ENCODE measurements around the gene NAP1L1.
A peak's percentile ranks its signal among the peaks of the same experiment; 100 is the strongest.

NAP1L1 gene

GRCh38 chr12:76108356-76108755 is 23.9 kb upstream of the NAP1L1 start:
- H3K27me3 ChIP-seq (ENCODE audit: control insufficient read depth, insufficient read depth, low read length), result no peaks in the 10 kb centered on the region

DNA sequence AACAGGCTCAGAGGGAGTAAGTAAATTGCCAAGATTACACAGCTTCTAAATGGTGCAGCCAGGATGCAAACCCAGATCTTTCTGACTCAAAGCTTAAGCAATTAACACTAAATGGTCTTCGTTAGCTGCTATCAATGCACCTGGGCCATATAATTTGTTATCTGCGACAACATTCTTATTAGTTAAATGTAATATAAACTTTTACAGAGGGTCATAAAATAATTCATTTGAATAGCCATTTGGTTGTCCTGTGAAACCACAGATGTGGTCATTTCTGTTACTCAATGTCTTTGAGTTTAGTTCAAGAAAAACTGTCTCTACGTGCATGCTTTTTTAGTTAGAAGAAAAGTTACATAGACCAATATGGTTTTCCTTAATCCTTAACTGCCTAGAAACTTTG is 22.1 kb upstream of the NAP1L1 start:
- no peak overlapping the region for H3K4me2 ChIP-seq (ENCODE audit: low read length)
- peaks cover 8% of the 10 kb centered on the region for H3K4me1 ChIP-seq (ENCODE audit: control insufficient read depth, insufficient read depth, low read length)
- H3K36me3 ChIP-seq (ENCODE audit: insufficient read depth, low read length), result no peaks in the 10 kb centered on the region
- H3K9ac ChIP-seq (ENCODE audit: low read depth, low read length), result no peak overlapping the region
- H3K27me3 ChIP-seq (ENCODE audit: control insufficient read depth, insufficient read depth, low read length), result no peaks in the 10 kb centered on the region
- H3K9me3 ChIP-seq (replicated peaks; ENCODE audit: low read length), result no peaks in the 10 kb centered on the region
- no peak overlapping the region for H3K4me3 ChIP-seq (ENCODE audit: low read length)

More at GRCh38 chr12:76108356-76108755, 23.9 kb upstream of the NAP1L1 start:
- Histone ChIP-seq H3K36me3 (ENCODE audit: insufficient read depth, low read length) (no peaks in the 10 kb centered on the region), H3K9ac (ENCODE audit: low read depth, low read length) (no peak overlapping the region), H3K4me1 (ENCODE audit: control insufficient read depth, insufficient read depth, low read length) (peaks cover 3% of the 10 kb centered on the region), H3K9me3 (replicated peaks; ENCODE audit: low read length) (no peaks in the 10 kb centered on the region), H3K4me3 (ENCODE audit: low read length) (no peak overlapping the region), H3K4me2 (ENCODE audit: low read length) (no peak overlapping the region)

DNA sequence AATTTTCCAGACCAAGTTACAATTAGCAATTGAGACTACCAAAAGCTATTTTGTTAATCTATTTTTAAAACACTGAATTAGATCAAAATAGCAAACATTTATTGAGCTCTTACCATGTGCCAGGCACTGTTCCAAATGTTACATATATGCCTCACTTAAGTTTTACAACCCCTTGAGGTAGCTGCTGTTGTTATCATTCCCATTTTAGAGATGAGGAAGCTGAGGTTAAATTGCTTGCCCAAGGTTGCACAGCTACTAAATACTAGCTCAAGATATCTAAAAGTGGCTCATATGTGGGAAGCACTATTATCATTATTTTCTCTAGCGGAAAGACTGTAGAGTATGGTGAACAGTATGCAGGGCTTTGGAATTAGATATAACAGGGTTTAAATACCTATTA is 19.5 kb upstream of the NAP1L1 start:
- Histone ChIP-seq H3K36me3 (ENCODE audit: insufficient read depth, low read length) (no peaks in the 10 kb centered on the region), H3K4me1 (ENCODE audit: control insufficient read depth, insufficient read depth, low read length) (peaks cover 8% of the 10 kb centered on the region), H3K4me2 (ENCODE audit: low read length) (no peak overlapping the region)

GRCh38 chr12:76101739-76102385 is 17.4 kb upstream of the NAP1L1 start:
- Histone ChIP-seq H3K4me1 (ENCODE audit: control insufficient read depth, insufficient read depth, low read length) (peaks cover 8% of the 10 kb centered on the region), H3K36me3 (ENCODE audit: insufficient read depth, low read length) (no peaks in the 10 kb centered on the region), H3K9ac (ENCODE audit: low read depth, low read length) (no peak overlapping the region), H3K4me2 (ENCODE audit: low read length) (no peak overlapping the region), H3K9me3 (replicated peaks; ENCODE audit: low read length) (no peaks in the 10 kb centered on the region), H3K4me3 (ENCODE audit: low read length) (no peak overlapping the region), H3K27me3 (ENCODE audit: control insufficient read depth, insufficient read depth, low read length) (no peaks in the 10 kb centered on the region)

More for the DNA sequence above, 19.5 kb upstream of the NAP1L1 start:
- H3K9ac ChIP-seq (ENCODE audit: low read depth, low read length), result no peak overlapping the region
- H3K4me3 ChIP-seq (ENCODE audit: low read length), result no peak overlapping the region
- no peaks in the 10 kb centered on the region for H3K9me3 ChIP-seq (replicated peaks; ENCODE audit: low read length)
- no peaks in the 10 kb centered on the region for H3K27me3 ChIP-seq (ENCODE audit: control insufficient read depth, insufficient read depth, low read length)

DNA sequence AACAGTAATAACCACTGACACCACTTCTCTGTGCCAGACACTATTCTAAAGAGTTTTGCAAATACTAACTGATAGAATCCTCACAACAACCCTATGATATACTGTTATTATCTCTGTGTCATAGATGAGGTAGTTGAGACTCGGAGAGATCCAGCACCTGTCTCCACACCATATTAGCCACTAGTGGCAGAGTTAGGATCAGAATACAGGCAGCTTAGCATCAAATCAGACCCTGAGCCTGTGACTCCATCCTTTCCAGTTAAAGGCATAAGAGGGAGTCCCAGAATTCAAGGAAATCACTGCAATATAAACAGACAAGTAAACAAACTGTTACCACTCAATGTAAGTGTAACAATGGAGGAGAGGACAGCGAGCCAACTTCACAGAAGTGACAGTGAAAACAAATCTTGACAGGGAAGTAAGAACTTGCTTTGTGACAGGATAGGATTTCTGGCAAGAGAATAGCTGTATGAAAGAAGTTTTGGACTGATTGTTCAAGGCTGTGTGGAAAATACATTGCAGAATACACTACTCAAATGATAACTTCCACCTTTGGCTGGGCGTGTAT is 11.7 kb upstream of the NAP1L1 start:
- Histone ChIP-seq H3K27me3 (ENCODE audit: control insufficient read depth, insufficient read depth, low read length) (no peaks in the 10 kb centered on the region), H3K9ac (ENCODE audit: low read depth, low read length) (no peak overlapping the region), H3K36me3 (ENCODE audit: insufficient read depth, low read length) (no peaks in the 10 kb centered on the region), H3K9me3 (replicated peaks; ENCODE audit: low read length) (no peaks in the 10 kb centered on the region), H3K4me2 (ENCODE audit: low read length) (no peak overlapping the region), H3K4me1 (ENCODE audit: control insufficient read depth, insufficient read depth, low read length) (no peaks in the 10 kb centered on the region), H3K4me3 (ENCODE audit: low read length) (no peak overlapping the region)

DNA sequence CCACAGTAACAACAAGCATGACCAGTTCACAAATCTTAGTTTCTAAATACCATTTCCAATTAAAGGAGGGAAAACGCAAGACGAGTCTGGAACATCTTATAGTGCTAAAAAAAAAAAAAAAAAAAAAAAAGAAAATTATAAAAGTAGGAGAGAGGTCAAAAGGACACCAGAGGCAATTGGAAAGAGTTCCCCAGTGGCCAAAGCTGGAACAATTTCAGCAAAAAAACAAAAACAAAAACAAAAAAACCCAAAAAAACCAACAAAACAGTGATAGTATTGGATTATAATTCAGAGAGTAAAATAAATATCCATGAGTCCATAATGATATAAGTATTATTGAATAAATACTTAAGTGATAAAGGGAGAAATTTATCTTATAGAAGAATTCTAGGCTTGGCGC is 10.3 kb upstream of the NAP1L1 start:
- no peaks in the 10 kb centered on the region for H3K36me3 ChIP-seq (ENCODE audit: insufficient read depth, low read length)
- no peaks in the 10 kb centered on the region for H3K9me3 ChIP-seq (replicated peaks; ENCODE audit: low read length)
- no peak overlapping the region for H3K4me2 ChIP-seq (ENCODE audit: low read length)
- H3K27me3 ChIP-seq (ENCODE audit: control insufficient read depth, insufficient read depth, low read length), result no peaks in the 10 kb centered on the region
- no peak overlapping the region for H3K4me3 ChIP-seq (ENCODE audit: low read length)
- no peaks in the 10 kb centered on the region for H3K4me1 ChIP-seq (ENCODE audit: control insufficient read depth, insufficient read depth, low read length)
- no peak overlapping the region for H3K9ac ChIP-seq (ENCODE audit: low read depth, low read length)

DNA sequence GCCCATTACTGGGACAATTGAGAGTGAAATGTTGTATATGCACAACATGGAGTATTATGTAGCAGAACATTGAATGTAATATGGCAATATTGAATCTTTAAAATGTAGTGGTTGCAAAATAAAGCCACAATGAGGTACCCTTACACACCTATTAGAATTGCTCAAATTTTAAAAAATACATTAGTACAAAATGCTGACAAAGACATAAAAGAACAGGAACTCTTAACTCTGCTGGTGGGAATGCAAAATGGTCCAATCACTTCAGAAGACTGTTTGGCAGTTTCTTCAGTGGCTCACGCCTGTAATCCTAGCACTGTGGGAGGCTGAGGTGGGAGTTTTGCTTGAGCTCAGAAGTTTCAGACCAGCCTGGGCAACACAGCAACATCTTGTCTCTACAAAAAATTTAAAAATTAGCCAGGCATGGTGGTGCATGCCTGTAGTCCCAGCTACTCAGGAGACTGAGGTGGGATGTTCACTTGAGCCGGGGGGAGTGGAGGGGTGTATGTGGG is 6.8 kb upstream of the NAP1L1 start:
- Histone ChIP-seq H3K36me3 (ENCODE audit: insufficient read depth, low read length) (no peaks in the 10 kb centered on the region), H3K9ac (ENCODE audit: low read depth, low read length) (no peak overlapping the region), H3K4me1 (ENCODE audit: control insufficient read depth, insufficient read depth, low read length) (peaks cover 2% of the 10 kb centered on the region), H3K4me2 (ENCODE audit: low read length) (no peak overlapping the region), H3K27me3 (ENCODE audit: control insufficient read depth, insufficient read depth, low read length) (no peaks in the 10 kb centered on the region), H3K9me3 (replicated peaks; ENCODE audit: low read length) (no peaks in the 10 kb centered on the region), H3K4me3 (ENCODE audit: low read length) (no peak overlapping the region)

DNA sequence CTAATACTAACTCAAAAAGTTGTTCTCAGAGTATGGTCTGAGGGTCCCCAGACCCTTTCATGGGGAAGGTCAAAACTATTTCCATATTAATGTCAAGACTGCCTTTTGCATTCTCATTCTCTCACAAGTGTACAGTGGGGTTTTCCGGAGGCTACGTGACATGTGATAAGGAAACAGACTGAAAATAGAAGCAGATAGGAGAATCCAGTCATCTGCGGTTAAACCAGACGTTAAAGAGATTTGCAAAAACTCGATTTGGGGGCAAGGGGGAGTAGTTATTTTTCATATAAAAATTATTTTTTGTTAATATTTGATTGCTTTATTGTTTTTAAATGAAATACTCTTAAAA is 1.0 kb upstream of the NAP1L1 start:
- Histone ChIP-seq H3K36me3 (ENCODE audit: insufficient read depth, low read length) (peaks cover 5% of the 10 kb centered on the region), H3K4me1 (ENCODE audit: control insufficient read depth, insufficient read depth, low read length) (peaks cover 21% of the 10 kb centered on the region), H3K9ac (ENCODE audit: low read depth, low read length) (peak overlapping the region; percentile 100), H3K4me2 (ENCODE audit: low read length) (peak overlapping the region; percentile 81), H3K4me3 (ENCODE audit: low read length) (peak overlapping the region; percentile 98), H3K27me3 (ENCODE audit: control insufficient read depth, insufficient read depth, low read length) (no peaks in the 10 kb centered on the region), H3K9me3 (replicated peaks; ENCODE audit: low read length) (no peaks in the 10 kb centered on the region)

DNA sequence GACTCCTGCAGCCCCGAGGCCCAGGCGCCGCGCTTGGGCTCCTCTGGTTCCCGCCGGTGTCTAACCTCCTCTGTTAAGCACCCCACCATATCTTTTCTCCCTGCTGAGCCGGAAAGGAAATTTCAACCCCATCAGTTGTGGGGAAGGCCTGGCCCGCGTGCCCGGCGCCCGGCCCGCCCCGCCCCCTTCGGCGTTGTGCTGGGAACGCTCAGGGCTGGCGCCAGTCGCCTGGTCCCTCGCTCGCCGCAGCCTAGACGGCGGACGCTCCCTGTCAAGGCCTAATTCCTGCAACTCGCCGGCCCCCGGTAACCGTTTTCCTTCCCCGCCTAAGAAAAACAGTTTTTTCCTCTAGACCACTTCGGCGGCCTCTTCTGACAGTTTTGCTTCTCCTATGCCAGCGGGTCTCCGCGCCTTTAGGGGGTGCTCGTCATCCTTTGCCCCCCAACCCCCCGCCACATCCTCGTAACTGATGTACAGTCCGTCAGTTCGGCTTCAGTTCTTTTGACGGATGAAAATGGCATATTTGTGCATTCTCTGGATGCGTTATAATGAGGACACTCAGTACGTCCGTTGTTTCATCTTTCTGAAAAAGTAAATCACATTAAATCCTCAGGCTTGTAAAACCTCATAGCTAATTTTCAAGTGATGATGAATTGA is 506 bp upstream of the NAP1L1 start:
- Histone ChIP-seq H3K4me1 (ENCODE audit: control insufficient read depth, insufficient read depth, low read length) (peaks cover 23% of the 10 kb centered on the region), H3K36me3 (ENCODE audit: insufficient read depth, low read length) (peaks cover 10% of the 10 kb centered on the region), H3K9ac (ENCODE audit: low read depth, low read length) (peak overlapping the region; percentile 100)

GRCh38 chr12:76083246-76083903 is 1.1 kb downstream of the NAP1L1 start:
- Histone ChIP-seq H3K4me2 (ENCODE audit: low read length) (peak overlapping the region; percentile 81), H3K9me3 (replicated peaks; ENCODE audit: low read length) (no peaks in the 10 kb centered on the region), H3K36me3 (ENCODE audit: insufficient read depth, low read length) (peaks cover 18% of the 10 kb centered on the region), H3K4me1 (ENCODE audit: control insufficient read depth, insufficient read depth, low read length) (peaks cover 25% of the 10 kb centered on the region), H3K27me3 (ENCODE audit: control insufficient read depth, insufficient read depth, low read length) (no peaks in the 10 kb centered on the region), H3K9ac (ENCODE audit: low read depth, low read length) (peak overlapping the region; percentile 100), H3K4me3 (ENCODE audit: low read length) (peak overlapping the region; percentile 98)

More for the DNA sequence above, 506 bp upstream of the NAP1L1 start:
- H3K27me3 ChIP-seq (ENCODE audit: control insufficient read depth, insufficient read depth, low read length), result no peaks in the 10 kb centered on the region
- peak overlapping the region; percentile 98 for H3K4me3 ChIP-seq (ENCODE audit: low read length)
- no peaks in the 10 kb centered on the region for H3K9me3 ChIP-seq (replicated peaks; ENCODE audit: low read length)
- peak overlapping the region; percentile 81 for H3K4me2 ChIP-seq (ENCODE audit: low read length)

GRCh38 chr12:76081909-76082308 is 2.6 kb downstream of the NAP1L1 start:
- Histone ChIP-seq H3K9ac (ENCODE audit: low read depth, low read length) (peak overlapping the region; percentile 100), H3K4me1 (ENCODE audit: control insufficient read depth, insufficient read depth, low read length) (peaks cover 33% of the 10 kb centered on the region), H3K27me3 (ENCODE audit: control insufficient read depth, insufficient read depth, low read length) (no peaks in the 10 kb centered on the region), H3K4me3 (ENCODE audit: low read length) (peak overlapping the region; percentile 98), H3K36me3 (ENCODE audit: insufficient read depth, low read length) (peaks cover 18% of the 10 kb centered on the region), H3K4me2 (ENCODE audit: low read length) (peak overlapping the region; percentile 81), H3K9me3 (replicated peaks; ENCODE audit: low read length) (no peaks in the 10 kb centered on the region)
